Activated naive CD4-positive, alpha-beta T cell (primary cell): ENCODE results near the gene PAK2.
"Not testable (repeated sequence)": the region's sequence is repeated elsewhere in the genome, so short reads cannot be mapped to it uniquely, and the experiment has no call there.

Source experiments
- DNase-seq, 4 experiments: peaks; one replicate each; lab custom pipeline; 2025; lab: John Stamatoyannopoulos, UW

The PAK2 gene

DNA sequence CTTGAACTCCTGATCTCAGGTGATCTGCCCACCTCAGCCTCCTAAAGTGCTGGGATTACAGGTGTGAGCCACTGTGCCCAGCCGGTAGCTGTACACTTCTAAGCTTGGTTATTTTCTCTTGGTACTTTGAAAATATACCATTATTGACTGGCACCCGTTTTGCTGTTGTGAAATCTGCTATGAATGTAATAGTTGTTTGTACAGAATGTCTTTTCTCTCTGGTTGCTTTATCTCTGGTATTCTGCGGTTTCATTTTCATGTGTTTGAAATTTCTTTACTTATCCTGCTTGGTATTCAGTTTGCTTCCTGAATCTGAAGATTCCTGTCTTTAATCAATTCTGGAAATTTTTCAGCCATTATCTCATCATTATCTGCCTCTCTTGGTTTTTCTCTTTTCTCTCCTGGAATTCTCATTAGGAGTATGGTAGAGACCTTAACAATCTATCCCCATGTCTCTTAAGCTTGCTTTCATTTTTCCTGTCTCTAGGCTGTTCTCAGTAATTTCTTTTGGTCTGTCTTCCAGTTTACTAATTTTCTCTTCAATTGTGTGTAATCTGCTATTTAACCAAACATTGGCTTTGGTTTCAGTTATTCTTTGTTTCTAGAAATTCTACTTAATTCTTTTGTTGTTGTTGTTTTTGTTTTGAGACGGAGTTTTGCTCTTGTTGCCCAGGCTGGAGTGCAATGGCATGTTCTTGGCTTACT is 2.8 kb upstream of the PAK2 start:
- no peak for DNase-seq

DNA sequence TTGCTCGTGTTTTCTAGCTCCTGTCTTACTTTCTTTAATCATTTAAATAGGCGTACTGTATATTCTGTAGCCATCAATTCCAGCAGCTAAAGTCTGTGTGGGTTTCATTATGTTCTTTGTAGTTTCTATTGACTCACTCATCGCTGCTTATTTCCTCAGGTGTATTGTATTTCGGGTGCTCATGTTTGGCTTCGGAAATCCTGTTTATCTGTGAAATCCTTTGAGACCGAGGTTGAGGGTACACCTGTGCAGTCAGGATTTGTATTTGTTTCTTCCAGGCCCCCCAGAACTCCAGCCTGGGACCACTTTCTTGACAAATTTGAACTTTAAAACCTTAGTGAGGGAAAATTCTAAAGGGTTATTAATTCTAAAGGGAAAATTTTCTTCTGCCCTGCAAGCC is 2.0 kb upstream of the PAK2 start:
- DNase-seq, result no peak

DNA sequence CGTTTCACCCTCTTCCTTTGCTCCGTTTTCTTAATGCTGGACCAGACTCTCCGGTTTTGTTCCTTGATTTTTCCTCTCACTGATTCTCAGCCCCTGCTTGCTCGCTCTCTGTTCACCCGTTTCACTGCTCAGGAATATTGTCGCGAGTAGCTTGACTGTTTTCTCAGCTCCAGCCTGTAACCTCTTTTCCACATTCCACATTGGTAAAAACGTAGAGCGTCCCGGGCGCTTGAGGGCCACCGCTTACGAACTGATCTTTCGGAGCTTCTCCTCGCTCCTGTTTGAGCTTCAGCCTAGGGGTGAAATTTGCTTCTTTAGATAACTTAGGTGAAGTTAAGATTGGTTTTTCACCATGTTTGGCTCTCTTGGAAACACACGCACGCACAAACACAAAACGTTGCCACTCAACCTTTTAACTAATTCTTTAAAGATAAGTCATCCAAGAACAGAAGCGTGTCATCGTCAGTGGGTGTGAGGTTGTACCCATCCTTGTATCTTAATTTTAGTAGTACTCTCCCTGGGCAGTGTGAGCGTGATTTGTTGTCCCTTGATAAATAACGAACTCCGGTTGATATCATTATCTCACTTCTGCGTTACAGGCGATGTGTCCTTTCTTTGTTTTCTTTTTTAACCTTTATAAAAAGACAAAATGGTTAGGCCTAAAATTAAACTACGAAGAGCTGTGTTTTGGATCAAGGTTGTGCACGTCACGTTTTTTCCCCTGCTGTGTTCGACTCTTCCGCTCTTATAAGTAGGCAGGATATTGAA is 1.0 kb downstream of the PAK2 start:
- DNase-seq, result no peak

DNA sequence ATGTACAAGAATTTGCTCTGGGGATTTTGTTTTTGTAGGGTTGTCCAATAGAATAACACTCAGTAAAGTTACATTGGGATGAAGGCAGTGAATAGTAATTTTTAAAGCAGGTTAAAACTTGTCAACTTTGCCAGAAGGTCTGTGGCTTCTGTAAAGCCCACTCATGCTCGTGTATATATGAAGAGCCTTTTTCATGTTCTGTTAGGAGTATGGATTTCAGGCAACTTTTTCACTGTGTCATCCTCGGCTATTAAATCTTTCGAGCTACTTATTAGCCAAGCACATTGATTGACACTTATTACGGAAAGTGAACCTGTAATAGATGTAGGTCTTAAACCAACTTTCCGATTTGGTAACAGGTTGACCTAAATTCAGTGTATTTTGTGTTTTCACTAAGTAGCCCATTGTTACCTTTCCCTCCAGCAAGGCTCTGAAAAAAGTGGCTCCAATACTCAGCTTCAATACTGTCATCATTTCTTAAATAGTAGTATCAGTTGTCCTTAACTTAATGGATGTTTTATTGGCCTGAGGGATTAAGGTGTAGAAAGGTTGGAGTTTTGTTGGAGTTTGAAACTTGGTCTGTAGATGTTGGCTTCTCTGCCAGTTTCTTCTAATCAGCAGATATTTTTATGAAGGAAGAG is 1.7 kb downstream of the PAK2 start:
- no peak for DNase-seq

DNA sequence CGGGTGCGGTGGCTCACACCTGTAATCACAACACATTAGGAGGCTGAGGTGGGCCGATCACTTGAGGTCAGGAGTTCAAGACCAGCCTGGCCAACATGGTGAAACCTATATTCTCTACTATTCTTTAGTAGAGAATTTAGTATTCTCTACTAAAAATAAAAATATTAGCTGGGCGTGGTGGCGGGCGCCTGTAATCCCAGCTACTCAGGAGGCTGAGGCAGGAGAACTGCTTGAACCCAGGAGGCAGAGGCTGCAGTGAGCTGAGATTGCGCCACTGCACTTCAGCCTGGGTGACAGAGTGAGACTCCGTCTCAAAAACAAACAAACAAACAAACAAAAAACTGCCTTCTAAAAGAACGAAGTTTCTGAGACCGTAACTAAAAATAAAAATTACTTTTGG is 3.9 kb downstream of the PAK2 start:
- not testable (repeated sequence) for DNase-seq

DNA sequence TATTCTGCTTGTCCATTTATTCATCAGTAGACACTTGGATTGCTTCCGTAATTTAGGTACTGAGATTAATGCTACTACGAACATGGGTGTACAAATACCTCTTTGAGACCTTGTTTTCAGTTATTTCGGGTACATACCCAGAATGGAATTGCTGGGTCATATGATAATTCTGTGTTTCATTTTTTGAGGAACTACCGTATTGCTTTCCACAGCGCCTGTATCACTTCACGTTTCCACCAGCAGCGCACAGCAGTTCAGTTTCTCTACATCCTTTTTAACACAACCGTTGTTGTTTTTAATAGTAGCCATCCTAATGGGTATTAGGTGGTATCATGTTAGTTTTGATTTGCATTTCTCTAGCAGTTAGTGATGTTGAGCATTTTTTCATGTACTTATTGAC is 9.5 kb downstream of the PAK2 start:
- no peak for DNase-seq

DNA sequence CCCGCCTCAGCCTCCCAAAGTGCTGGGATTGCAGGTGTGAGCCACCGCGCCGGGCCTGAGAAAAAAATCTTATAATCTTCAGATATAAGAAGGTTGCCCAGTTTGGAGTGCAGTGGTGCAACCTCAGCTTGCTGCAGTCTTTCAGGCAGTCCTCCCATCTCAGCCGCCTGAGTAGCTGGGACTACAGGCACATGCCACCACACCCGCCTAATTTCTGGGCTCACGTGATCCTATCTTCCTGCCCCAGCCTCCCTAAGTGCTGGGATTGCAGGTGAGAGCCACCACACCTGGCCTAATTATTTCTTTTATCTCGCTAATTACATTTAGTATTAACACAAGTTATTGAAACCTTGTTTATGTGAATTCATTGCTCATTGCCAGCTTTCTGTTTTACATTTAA is 13.5 kb downstream of the PAK2 start:
- DNase-seq, result no peak

DNA sequence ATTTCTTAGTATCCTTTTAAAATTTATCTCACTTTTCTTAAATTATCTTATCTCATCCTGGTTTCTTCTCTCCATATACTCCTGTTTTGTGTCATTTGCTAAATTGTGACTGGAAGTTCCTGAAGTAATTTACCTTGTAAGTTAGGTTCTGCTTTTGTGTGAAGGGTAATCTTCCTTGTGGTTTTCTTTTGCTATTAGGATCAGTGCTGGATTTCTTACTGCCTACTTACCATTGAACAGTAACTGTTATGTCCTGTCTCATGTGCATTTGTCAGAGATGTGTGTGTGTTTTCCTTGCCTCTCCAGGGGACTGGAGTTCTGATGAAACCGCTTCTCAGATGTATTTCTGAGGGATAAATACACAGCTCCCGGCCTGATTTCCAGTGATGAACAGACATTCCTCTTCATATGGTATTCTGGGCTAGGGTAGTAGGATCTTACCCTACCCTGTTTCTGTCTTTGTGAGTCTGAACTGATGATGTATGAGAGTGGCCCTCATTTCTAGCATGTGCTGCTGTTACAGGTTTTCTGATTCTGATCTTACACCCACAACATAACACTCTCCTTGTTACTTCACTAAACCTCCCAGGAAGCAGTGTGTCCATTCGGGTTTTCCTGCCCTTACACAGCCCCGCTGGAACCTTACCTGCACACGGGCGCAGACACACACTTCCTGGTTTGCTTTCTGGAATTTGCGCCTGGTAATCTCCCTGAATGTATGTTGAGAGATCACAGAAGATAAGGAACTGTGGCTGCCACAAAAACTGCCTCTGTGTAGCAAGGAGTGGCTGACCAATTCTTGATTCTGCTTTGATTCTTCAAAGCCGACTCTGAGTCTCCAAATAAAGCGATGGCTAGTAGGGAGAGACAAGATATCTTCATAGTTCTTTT is 14.7 kb downstream of the PAK2 start:
- no peak for DNase-seq

DNA sequence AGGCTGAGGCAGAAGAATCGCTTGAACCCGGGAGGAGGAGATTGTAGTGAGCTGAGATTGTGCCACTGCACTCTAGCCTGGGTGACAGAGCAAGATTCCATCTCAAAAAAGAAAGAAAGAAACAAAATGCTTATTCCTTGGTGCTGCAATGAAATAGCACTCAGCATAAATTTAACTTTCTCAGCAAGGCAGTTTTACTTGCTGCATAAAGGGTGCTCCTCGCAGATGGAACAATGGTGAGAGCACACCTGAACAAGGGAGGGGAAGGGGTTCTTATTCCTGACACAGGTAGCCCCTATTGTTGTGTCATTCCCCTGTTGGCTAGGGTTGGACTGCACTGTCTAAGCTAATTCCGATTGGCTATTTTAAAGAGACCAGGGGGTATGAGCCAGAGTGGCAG is 17.1 kb downstream of the PAK2 start:
- no peak for DNase-seq

DNA sequence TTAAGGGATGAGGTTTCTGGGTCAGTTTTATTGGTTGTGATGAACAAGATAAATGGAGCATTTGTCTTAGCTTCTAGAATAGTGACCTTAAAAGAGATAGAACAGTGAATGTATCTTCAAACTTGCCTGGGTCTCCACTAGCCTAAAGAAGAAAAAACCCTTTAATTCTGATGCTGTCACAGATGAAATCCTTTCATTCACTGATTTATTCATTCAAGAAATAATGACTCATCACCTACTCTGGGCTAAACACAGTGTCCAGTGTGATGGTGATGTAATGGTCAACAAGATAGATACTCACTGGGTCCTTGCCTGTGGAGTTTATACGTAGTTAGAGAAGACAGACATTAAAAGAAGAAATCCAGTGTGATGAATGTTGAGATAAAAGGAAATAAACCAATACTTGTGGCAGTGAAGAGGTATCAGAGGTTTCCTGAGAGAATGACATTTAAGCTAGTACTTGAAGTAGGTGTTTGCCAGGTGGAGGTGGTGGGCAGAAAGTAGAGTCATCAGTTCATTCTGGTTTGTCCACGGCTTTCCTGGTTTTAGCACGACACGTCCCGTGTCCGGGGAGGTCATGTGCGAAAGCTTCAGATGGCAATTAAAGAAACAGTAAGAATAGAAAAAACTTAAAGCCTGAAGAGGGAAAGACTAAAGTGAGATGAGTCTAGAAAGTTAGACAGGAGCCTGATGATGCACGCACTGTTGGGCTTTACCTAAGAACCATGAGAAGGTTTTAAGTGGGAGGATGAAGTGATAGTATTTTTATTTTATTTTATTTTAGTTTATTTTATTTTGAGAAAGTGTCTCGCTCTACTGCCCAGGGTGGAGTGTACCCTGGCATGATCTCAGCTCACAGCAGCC is 18.5 kb downstream of the PAK2 start:
- no peak for DNase-seq

DNA sequence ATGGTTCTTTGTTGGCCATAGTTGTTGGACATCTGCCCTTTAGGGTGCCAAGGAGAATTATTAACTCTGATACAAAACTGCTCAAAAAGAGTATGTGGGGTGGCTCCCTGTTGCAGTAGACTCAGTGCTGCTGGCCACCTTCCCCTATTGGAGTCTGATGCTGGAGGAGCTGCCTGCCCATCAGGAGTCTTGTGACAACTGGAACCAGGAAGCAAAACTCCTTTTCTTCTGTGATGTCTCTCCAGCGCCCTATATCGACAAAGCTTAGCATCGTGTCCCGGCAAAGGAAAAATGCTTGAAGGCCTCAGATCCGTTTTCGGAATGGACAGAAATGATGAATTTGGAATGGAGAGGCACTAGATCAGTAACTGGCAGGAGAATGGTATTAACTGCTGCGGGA is 23.5 kb downstream of the PAK2 start:
- DNase-seq, result no peak

DNA sequence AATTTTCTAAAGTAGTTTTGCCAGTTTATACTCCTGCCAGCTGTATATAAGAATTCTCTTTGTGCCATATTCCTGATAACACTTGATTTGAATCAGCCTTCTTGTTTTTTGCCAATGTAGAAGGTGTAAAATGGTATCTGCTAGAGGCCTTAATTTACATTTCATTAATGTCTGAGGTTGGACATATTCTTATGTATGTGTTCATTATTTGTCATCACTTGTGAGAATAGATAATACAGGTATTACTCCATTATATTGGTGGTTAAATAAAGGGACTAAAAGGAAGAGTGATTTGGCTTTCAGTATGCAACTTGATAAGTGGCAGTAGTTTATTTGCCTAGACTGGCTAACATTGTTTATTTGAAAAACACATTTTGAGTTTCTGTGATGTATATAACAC is 25.8 kb downstream of the PAK2 start:
- DNase-seq, result no peak

DNA sequence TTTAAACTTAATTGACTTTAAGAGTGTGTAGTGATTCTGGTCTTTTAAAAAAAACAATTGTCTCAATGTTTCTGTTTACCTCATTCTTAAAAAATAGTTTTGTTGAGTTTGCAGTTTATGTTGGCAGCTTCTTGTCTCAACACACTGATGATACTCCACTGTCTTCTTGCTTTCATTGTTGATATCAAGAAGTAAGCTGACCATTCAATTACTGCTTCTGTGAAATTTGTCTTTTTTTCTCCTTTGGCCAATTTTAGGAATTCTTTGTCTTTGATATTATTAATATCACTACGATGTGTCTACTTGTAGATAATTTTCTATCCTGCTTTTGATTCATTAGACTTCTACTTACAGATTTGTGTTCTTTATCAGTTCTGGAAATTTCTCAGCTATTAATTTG is 31.4 kb downstream of the PAK2 start:
- DNase-seq, result no peak

DNA sequence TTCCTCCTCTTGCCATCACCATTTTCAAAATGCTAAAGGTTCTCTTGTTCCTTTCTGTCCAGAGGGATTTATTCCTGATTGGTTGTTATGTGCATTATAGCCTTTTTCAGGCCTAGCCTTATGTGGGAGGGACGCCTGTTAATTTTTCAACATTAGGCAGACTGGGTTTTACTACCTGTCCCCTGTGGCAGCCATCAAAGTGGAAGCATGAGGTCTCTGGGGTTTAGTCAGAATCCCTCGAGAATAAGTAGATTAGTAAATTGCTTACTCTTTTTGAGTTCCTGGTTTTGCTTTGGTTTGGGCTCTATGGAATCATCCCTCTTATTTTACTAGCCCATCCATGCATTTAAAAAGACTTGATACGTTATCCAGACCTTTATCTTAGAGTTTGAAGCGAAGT is 32.4 kb downstream of the PAK2 start:
- DNase-seq, result no peak

DNA sequence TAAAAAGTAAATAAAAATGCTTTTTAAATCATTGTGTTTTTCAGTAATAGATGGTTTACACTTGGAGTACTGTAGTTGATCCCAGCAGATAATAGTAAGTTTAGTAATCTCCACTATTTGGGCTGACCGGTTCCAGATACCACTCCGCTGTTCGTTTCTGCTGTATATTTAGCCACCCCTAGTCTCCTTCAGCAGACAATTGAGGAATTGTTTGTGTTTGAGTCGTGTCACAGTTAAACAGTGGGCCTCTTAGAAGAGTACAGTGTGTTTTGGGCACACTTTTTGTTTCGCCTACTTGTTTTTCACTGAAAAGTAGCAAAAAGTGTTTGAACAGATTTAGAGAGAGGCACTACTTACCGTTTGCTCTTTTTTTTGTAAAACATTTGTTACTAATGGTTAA is 33.2 kb downstream of the PAK2 start:
- no peak for DNase-seq

DNA sequence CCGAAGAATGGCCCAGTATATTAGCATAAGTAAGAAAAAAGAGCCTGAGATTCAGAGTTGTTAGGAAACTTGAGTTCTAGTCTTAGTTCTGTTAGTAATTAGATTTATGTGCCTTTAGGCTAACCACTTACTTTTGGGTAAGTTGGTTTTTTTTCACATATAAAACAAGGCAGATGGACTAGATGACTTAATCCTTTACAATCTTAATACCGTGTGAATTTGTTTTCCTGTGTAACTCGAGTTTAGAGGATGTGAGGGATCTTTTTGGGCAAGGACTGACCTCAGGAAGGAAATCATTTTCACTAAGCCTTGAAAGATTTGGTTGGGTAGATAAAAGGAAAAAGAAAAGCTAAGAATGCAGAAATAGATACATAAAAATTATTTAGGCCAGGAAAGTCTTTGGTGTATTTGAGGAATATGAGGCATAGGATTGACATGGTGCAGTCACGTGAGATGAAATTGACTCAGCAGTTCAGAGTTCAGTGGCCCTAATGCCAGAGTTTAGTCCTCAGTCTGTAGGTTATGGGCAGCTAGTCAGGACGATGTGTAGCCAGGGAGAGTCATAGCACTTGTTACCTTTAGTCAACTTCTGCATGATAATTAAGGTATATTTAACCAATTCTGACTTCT is 34.6 kb downstream of the PAK2 start:
- DNase-seq, result no peak

DNA sequence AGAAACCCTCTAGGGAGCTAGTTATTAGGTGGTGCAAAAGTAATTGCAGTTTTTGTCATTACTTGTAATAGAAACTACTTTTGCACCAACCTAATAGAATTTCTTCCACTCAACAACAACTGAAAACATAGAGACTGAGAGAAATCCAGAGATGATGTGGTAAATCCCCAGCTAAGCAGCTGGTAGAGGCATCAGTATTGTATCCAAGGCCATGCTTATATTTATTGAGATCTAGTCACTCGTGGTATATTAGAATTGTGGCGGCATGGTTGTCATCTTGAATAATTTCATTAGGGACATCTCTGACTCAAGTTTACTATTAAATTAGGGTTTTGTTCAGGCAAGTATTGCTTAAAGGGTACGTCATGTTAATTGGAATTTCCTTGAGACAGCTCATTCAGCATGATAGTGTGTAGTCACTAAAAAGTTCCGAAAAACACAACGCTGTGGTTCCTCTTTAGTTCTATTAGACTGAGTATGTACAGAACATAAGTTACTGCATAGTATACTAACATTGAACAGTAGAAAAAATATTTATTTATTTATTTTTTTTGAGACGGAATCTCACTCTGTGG is 35.3 kb downstream of the PAK2 start:
- DNase-seq, result no peak

DNA sequence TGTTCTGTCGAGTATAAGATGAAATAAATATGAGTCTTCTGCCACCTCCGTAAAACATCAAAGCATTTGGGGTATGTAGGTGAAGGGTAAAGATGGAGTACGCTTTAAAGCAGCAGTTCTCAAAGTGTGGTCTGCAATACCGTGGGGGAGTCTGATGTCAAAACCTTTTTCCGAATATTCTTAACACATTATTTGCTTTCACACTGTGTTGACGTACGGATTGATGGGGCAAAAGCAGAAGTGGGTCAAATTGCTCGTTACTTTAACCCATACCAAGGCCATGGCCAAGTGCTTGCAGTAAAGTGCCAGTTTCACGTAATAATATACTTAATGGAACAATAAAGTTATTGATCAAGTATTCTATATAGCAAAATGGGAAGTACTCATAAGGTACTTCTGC is 36.3 kb downstream of the PAK2 start:
- no peak for DNase-seq

DNA sequence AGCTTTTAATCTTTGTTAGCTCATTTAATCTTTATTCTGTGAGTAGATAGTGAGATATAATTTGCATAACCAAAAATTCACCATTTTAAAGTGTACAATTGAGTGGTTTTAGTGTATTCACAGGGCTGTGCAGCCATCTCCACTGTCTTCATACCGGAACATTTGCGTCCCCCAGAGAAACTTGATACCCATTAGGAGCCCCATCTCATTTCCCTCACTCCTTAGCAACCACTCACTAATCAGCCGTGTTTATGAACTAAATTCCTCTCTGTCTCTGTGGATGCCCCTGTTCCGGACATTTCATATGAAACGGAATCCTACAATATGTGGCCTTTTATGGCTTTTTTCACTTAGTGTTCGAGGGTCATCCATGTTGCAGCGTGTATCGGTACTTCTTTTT is 38.2 kb downstream of the PAK2 start:
- no peak for DNase-seq

DNA sequence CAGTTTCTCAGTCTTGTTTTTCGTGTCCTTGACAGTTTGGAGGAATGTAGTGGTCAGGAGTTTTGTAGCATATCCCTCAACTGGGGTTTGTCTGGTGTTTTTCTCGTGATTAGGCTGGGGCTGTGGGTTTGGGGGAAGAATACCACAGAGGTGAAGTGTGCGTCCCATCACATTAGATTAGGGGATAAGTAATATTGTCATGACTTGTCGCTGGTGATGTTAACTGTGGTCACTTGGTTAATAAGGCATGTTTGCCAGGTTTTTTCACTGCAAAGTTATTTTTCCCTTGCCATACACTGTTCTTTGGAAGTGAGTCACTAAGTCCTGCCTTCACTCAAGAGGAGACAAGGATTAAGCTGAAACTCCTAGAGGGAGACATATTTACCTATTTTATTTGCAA is 39.1 kb downstream of the PAK2 start:
- DNase-seq, result no peak

DNA sequence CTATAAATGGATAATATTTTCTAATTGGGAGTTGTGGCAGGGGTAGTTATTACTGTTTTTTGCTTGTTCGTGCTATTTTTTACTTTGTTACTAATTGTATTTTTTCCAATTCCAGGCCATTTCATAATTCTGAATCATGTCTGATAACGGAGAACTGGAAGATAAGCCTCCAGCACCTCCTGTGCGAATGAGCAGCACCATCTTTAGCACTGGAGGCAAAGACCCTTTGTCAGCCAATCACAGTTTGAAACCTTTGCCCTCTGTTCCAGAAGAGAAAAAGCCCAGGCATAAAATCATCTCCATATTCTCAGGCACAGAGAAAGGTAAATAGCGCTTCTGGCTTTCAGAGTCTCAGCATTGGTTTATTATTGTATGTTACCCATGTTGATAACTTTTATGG is 42.9 kb downstream of the PAK2 start:
- no peak for DNase-seq
